Stomach (tissue), 9 donors: ENCODE results near the gene FNTB. TPM values are rescaled to one million over a fixed set of nuclear protein-coding genes. Genes with fewer than 3 reads are reported as not detected.
A peak's percentile ranks its signal among the peaks of the same experiment; 100 is the strongest.

ENCODE experiments used
- DNase-seq, 2 donors: peaks; one replicate each; pipeline versions ENCODE4 v3.0.0 to v3.0.0-alpha.2; 2013 to 2019
- H3K27ac ChIP-seq, 5 donors: fragments of 200-600 bp in 4 of 5; sonication (generic) in 4 of 5; one replicate each; pipeline ENCODE4 v1.5.1; 2013 to 2019; ENCODE audit warnings: mild to moderate bottlenecking in 1 of 5, moderate library complexity in 1 of 5
- H3K27me3 ChIP-seq, 3 donors: fragments of 200-600 bp; sonication (generic); one replicate each; pipeline ENCODE4 v1.5.1; 2017 to 2019; ENCODE audit warnings: mixed run types in 1 of 3
- H3K36me3 ChIP-seq, 4 donors: fragments of 200-600 bp; sonication (generic); 1 replicate in 3 of 4; 2 replicates in 1 of 4; pipeline ENCODE4 v1.5.1; 2016 to 2019
- H3K4me1 ChIP-seq, 4 donors: fragments of 200-600 bp; sonication (generic); one replicate each; pipeline ENCODE4 v1.5.1; 2016 to 2019
- H3K4me3 ChIP-seq, 4 donors: fragments of 200-600 bp; sonication (generic) in 3 of 4; one replicate each; pipeline ENCODE4 v1.5.1; 2016 to 2019; ENCODE audit warnings: mild to moderate bottlenecking in 1 of 4
- H3K9me3 ChIP-seq, 4 donors: fragments of 200-600 bp; sonication (generic); one replicate each; pipeline ENCODE4 v1.5.1; 2016 to 2019
- EP300 ChIP-seq: sonication (generic); formaldehyde crosslinking; IDR thresholded peaks from one replicate; pipeline ENCODE4 v1.6.1; 2017; ENCODE audit warnings: antibody characterized with exemption
- POLR2A ChIP-seq, 4 donors: fragments of 450-650 bp; IDR thresholded peaks; one replicate each; pipeline ENCODE4 v1.6.1; 2016; ENCODE audit warnings: antibody characterized with exemption in 4 of 4, control low read depth in 2 of 4, mild to moderate bottlenecking in 1 of 4, moderate library complexity in 1 of 4
- POLR2AphosphoS5 ChIP-seq, 3 donors: sonication (generic); formaldehyde crosslinking; IDR thresholded peaks; one replicate each; pipeline ENCODE4 v1.6.1; 2016; ENCODE audit warnings: antibody characterized with exemption in 3 of 3
- WGBS, 5 donors: extraction: QIAGEN DNeasy Blood & Tissue Kit in 3 of 5; methylation state at CpG; one replicate each; pipeline versions ENCODE4 v1.1.5 to v1.1.7; 2013 to 2018; 5-methylcytosine and 5-hydroxymethylcytosine counted together
- intact Hi-C: fragments of 100-400 bp; cut with DNase I; formaldehyde crosslinking; loops from one replicate; pipeline ENCODE4 v1.15.1; 2023; ENCODE audit warnings: low total_unique reads
- polyA plus RNA-seq, 3 donors: library from polyadenylated mRNA; stranded (reverse); fragments of 200-250 nt; gene quantifications; one replicate each; pipeline ENCODE4 v1.2.3, GENCODE V29; 2013
- total RNA-seq, 5 donors: library from RNA; depleted of rRNA; stranded (reverse); fragments of >200 nt; gene quantifications; one replicate each; pipeline versions ENCODE4 v1.1.0 to v1.2.3, GENCODE V29; 2014 to 2016
- TF ChIP-seq, protein P1 (sequence below), 7 experiments: fragments of 450-650 bp in 4 of 7; fragments of 200-600 bp in 3 of 7; sonication (generic) in 3 of 7; IDR thresholded peaks; one replicate each; pipeline ENCODE4 v1.5.1; 2016 to 2019; ENCODE audit warnings: antibody characterized with exemption in 7 of 7, control low read depth in 2 of 7, mild to moderate bottlenecking in 1 of 7
- donor health status: healthy with polysubstance abuse.
- donor health status: Bipolar disorder and iron deficiency.
- donor health status: healthy.

FNTB gene
- total and polyA plus RNA-seq, 8 donors, result 2.9 to 18.3 (median 6.3) TPM; not detected in 1

GRCh38 chr14:65054471-65055085 is 67.9 kb downstream of the FNTB start:
- 86 to 91% (median 87%) methylated on average over 15 to 23 of the region's 23 CpGs for WGBS, 5 donors
- H3K9me3 ChIP-seq, result no peaks in the 10 kb centered on the region
- TF ChIP-seq, protein P1, sequence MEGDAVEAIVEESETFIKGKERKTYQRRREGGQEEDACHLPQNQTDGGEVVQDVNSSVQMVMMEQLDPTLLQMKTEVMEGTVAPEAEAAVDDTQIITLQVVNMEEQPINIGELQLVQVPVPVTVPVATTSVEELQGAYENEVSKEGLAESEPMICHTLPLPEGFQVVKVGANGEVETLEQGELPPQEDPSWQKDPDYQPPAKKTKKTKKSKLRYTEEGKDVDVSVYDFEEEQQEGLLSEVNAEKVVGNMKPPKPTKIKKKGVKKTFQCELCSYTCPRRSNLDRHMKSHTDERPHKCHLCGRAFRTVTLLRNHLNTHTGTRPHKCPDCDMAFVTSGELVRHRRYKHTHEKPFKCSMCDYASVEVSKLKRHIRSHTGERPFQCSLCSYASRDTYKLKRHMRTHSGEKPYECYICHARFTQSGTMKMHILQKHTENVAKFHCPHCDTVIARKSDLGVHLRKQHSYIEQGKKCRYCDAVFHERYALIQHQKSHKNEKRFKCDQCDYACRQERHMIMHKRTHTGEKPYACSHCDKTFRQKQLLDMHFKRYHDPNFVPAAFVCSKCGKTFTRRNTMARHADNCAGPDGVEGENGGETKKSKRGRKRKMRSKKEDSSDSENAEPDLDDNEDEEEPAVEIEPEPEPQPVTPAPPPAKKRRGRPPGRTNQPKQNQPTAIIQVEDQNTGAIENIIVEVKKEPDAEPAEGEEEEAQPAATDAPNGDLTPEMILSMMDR (IDR thresholded peaks at IDR 0.05), result no peak
- TF ChIP-seq EP300, result no peak
- TF ChIP-seq POLR2AphosphoS5 (IDR thresholded peaks at IDR 0.05), result no peak
- no peak for TF ChIP-seq POLR2A (IDR thresholded peaks at IDR 0.05)
- peaks cover 3 to 63% (median 52%) of the 10 kb centered on the region in 4 donors for H3K36me3 ChIP-seq
- peak overlapping the region in 1 of 5 donors; percentile 32 for H3K27ac ChIP-seq
- DNase-seq, result peak in 1 of 2 donors; percentile 25
- H3K4me3 ChIP-seq, result no peak overlapping the region
- no peaks in the 10 kb centered on the region for H3K4me1 ChIP-seq
- H3K27me3 ChIP-seq, result no peaks in the 10 kb centered on the region
- intact Hi-C loops, result no loop called here

- Histone ChIP-seq H3K36me3 (peaks cover 19 to 84% (median 71%) of the 10 kb centered on the region in 4 donors), H3K9me3 (no peaks in the 10 kb centered on the region), H3K4me1 (no peaks in the 10 kb centered on the region), H3K4me3 (no peak overlapping the region), H3K27me3 (no peaks in the 10 kb centered on the region), H3K27ac (no peak overlapping the region)
- intact Hi-C loops, result no loop called here
- no peak for DNase-seq
- TF ChIP-seq POLR2A (IDR thresholded peaks at IDR 0.05), result no peak
Measured at GRCh38 chr14:65057695-65058094, 71.0 kb downstream of the FNTB start.

DNA sequence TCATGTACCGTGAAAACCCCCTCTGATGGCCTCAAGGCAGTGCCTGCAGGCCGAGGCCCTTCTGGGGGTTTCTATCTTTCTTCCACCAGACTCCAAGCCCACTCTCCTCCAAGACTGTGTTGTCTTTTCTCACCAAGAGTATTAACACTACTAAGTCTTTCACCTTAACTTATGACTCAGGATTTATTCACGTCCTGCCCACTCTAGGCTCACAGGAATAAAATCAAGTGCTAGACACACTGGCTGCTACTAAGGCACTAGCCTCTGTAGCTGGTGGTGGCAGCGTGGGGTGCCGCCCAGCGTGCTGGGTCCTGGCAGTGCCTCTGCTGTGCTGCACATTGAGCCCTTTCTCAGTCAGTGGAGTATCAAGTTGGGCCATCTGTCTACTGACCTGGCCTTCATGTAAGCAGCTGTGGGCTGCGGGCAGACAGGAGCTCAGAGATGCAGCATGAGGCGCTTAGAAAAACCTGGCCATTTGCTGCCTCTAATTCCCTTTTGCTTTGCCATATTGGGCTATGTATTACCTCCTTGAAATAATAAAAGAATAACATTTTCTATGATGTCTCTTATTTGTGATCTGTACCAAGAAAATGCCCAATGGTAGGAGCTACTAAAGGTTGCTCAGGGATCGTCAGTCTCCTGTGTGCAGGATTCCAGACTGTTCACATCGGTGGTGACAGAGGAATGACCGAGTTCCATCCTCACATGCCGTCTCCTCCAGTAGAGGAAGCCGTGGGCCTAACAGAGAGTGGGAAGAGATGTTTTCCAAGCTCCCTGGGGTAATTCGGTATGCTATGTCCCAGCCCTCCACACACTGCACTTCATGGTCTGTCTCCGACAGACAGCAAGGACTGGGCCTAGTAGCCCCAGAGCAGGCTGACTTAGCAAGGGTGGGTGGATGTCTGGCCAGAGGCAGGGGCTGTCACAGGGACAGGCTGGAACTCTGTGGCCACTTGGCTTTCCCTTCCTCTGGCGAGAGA is 75.7 kb downstream of the FNTB start:
- DNase-seq, result no peak
- H3K27me3 ChIP-seq, result no peaks in the 10 kb centered on the region
- H3K4me1 ChIP-seq, result no peaks in the 10 kb centered on the region
- peaks cover 30 to 77% (median 66%) of the 10 kb centered on the region in 4 donors for H3K36me3 ChIP-seq
- WGBS, 5 donors, result 92 to 95% (median 94%) methylated on average over 15 to 16 of the region's 16 CpGs
- no peak overlapping the region for H3K27ac ChIP-seq
- no peak for TF ChIP-seq EP300
- TF ChIP-seq, protein P1 (IDR thresholded peaks at IDR 0.05), result no peak
- no peak for TF ChIP-seq POLR2AphosphoS5 (IDR thresholded peaks at IDR 0.05)
- no peak for TF ChIP-seq POLR2A (IDR thresholded peaks at IDR 0.05)
- intact Hi-C loops, result no loop called here
- no peak overlapping the region for H3K4me3 ChIP-seq
- no peaks in the 10 kb centered on the region for H3K9me3 ChIP-seq

DNA sequence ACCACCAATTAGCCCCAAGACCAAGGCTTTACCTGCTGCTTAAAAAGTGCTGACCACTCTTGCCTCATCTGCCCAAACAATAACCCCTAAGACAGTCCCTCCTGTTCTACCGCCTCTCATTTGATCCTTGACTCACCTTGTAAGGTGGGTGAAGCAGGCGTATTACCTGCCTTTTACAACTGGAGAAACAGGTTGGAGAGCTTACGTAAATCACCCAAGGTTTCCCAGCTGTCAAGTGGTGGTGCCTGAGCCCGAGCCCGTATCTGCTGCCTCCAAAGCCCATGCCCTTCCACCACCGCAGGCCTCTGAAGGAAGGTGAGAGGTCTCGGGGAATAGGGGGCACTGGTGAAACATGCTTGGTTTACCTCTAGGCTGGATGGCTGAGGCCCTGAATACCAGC is 79.0 kb downstream of the FNTB start:
- Histone ChIP-seq H3K27ac (no peak overlapping the region), H3K4me1 (peaks cover 8 to 15% (median 13%) of the 10 kb centered on the region in 4 donors), H3K4me3 (no peak overlapping the region), H3K36me3 (peaks cover 30 to 89% (median 78%) of the 10 kb centered on the region in 4 donors), H3K9me3 (no peaks in the 10 kb centered on the region), H3K27me3 (no peaks in the 10 kb centered on the region)
- DNase-seq, result peak in 1 of 2 donors; percentile 79
- intact Hi-C loops, result no loop called here
- TF ChIP-seq, protein P1 (IDR thresholded peaks at IDR 0.05), result no peak
- TF ChIP-seq POLR2AphosphoS5 (IDR thresholded peaks at IDR 0.05) (no peak), EP300 (no peak), POLR2A (IDR thresholded peaks at IDR 0.05) (no peak)
- 80 to 94% (median 86%) methylated on average over 7 of the region's 7 CpGs for WGBS, 5 donors
